Omental fat pad (tissue), 4 donors: ENCODE data around the gene KIZ. TPM values are rescaled to one million over a fixed set of nuclear protein-coding genes. Genes with fewer than 3 reads are reported as not detected.

Experiments
- ATAC-seq: fragments of 150-250 bp; one replicate; pipeline ENCODE4 v1.9.1; 2016; ENCODE audit warnings: mild to moderate bottlenecking, moderate library complexity; ENCODE audit not compliant: low FRiP score
- DNase-seq: peaks from one replicate; pipeline ENCODE4 v3.0.0-alpha.2; 2019; ENCODE audit warnings: low spot score
- small RNA-seq: library from RNA; depleted of rRNA; stranded (forward); fragments of <200 nt; gene quantifications from one replicate; pipeline ENCODE3, GENCODE V24; 2016
- total RNA-seq, 4 donors: library from RNA; depleted of rRNA; stranded (reverse); fragments of >200 nt; gene quantifications; one replicate each; pipeline ENCODE4 v1.1.0, GENCODE V29; 2016
- TF ChIP-seq, protein P1 (sequence below), 3 donors: fragments of 450-650 bp; IDR thresholded peaks; one replicate each; pipeline ENCODE4 v1.5.1; 2016 to 2017; ENCODE audit warnings: antibody characterized with exemption in 3 of 3, mild to moderate bottlenecking in 3 of 3, moderate library complexity in 2 of 3

The KIZ gene
- total RNA-seq, 4 donors from 2014 or later: 19.1 to 33.7 (median 23.7) TPM

DNA sequence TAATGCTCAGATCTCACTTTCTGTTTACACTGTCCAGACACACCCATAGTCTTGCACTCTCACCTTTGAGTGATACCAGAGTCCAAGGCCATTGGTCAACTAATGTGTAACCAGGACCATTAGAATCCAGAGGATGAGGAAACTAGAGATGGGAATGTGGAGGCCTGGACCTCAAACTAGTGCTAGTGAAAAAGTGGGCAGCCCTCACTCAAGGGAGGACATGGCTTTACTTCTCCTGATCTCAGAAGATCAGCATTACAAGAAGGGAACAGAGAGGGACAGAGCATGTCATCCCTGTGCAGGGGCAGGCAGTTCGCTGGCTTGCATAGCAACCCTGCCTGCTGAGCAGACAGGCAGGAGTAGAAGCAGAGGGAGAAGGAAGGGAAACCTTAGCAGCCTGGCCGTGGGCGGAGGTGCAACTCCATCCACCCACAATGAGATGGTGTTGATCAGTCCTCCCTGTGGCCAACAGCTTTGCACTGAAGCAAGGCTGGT lies 154.7 kb downstream of the KIZ start:
- DNase-seq (no peak), ATAC-seq (no peak)
- TF ChIP-seq, protein P1, sequence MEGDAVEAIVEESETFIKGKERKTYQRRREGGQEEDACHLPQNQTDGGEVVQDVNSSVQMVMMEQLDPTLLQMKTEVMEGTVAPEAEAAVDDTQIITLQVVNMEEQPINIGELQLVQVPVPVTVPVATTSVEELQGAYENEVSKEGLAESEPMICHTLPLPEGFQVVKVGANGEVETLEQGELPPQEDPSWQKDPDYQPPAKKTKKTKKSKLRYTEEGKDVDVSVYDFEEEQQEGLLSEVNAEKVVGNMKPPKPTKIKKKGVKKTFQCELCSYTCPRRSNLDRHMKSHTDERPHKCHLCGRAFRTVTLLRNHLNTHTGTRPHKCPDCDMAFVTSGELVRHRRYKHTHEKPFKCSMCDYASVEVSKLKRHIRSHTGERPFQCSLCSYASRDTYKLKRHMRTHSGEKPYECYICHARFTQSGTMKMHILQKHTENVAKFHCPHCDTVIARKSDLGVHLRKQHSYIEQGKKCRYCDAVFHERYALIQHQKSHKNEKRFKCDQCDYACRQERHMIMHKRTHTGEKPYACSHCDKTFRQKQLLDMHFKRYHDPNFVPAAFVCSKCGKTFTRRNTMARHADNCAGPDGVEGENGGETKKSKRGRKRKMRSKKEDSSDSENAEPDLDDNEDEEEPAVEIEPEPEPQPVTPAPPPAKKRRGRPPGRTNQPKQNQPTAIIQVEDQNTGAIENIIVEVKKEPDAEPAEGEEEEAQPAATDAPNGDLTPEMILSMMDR (IDR thresholded peaks at IDR 0.05): no peak

DNA sequence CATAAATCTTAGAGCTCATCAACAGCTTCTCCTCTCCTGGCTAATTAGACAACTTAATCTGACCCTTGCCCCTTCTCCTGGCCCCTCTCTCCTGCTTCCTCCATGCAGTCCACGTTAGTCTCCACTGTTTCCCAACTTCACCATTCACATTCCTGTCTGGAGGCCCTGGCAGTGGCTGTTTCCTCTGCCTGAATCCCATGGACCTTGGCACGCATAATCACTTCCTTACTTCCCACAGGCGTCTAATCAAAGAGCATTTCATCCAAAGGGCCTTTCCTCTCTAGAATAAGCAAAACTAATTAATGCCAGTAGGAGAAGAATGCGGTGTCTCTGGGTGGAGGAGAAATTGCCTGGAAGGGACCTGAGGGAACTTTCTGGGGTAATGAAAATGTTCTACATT lies 160.9 kb downstream of the KIZ start:
- no peak for DNase-seq
- ATAC-seq: no peak
- TF ChIP-seq, protein P1 (IDR thresholded peaks at IDR 0.05): no peak

DNA sequence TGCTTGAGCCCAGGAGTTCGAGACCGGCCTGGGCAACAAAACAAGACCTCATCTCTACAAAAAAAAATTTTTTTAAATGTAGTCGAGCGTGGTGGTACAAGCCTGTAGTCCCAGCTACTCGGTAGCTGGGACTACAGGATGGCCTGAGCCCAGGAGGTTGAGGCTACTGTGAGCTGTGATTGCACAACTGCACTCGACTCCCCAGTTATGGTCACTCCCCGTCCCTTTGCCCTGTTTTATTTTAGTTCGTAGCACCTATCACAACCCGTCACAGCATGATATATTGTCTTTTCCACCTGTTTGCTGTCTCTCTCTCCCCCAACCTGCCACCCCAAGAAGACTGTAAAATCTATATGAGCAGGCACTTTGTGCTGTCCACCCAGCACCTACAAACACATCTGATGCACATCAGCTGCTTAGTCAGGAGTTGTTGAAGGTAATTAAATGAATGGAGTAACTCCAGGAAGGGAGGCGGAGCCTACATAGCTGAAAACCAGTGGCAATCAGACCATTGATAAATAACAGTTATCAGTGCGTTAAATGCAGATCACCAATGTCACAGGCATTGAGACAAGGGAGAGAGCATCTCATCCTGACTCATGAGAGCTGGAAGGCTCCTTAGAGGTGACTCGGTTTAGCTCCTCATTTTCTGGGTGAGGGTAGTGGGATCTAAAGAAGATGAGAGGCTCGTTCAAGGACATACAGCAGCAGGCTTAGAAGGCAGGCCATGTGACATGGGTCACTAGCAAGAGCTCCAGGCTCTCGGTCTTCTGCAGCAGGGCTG lies 162.9 kb downstream of the KIZ start:
- no peak for DNase-seq
- ATAC-seq: no peak
- TF ChIP-seq, protein P1 (IDR thresholded peaks at IDR 0.05): no peak

DNA sequence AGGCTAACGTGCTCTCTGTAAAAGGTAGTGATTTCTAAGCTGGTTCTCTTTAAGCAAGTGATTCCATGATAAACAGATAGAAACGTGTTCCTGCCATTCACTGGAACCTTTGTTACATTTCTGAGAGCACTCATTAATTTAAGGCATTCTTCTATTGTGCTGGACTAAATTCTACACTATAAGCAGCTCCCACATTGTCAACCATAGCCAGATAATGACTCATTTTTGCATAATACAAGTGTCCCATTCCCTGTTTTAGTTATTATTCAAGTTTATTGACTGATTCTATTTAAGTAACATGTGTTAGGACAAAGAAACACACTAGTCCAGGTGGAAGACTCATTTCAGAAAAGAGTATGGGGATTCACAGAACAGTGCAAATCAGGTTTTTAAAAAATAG lies 163.8 kb downstream of the KIZ start:
- ATAC-seq: no peak
- DNase-seq: no peak

DNA sequence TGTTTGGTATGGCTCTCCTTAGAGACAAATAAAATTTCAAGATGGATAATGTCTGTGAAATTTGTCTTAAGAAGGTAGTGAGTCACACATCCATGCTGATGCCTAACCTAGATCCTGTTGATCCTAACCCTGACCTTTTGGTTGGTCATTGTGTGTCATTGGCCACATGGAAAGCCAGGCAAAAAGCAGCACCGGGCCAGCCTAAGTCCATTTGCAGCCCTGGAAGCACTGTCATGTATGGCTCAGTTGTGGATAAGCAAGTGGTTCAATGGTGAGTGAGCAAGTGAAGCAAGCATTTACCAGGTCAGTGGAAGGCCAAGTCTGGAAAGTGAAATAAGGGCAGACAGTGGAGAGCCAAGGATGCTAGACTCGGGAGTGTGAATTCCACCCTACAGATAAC lies 165.1 kb downstream of the KIZ start:
- DNase-seq (no peak), ATAC-seq (no peak)
- TF ChIP-seq, protein P1 (IDR thresholded peaks at IDR 0.05): no peak

More for the DNA sequence above, 163.8 kb downstream of the KIZ start:
- TF ChIP-seq, protein P1 (IDR thresholded peaks at IDR 0.05): no peak

DNA sequence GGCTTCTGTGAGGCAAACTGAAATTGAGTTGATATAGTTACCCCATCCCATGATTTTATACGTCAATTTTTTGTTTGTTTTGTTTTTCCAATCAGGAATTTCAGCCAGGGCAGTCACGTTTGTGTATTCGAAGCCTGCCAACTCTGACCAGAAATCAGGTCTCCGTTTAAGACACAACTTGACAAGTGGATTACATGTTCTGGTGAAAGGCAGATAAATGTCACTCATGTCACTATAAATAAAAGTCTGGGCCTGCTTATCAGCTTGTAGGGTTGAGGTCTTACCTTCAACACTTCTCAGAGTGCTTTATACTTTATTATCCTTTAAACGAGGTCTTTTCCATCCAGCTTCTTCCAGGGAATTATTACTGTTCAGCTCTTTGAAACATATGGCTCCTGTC lies 168.9 kb downstream of the KIZ start:
- TF ChIP-seq, protein P1 (IDR thresholded peaks at IDR 0.05): no peak
- no peak for DNase-seq
- no peak for ATAC-seq

Small RNAs within 50 kb of the gene (small RNA-seq; reads per million reads assigned to genes)
- not detected for gene RNA5SP477

Other genes with a start within 250 kb of the KIZ start
- gene LINC00237, start 19.7 kb upstream of the KIZ start, total RNA-seq: not detected
- gene XRN2, start 177.2 kb downstream of the KIZ start, total RNA-seq: 100 to 1,000 TPM in 1 of 4 donors, 10 to 100 TPM in 3; 60.5 to 116 (median 68.6) TPM